Astrocyte (in vitro differentiated cells and primary cell): ENCODE measurements around the gene TFE3.

Experiments used
- EZH2 ChIP-seq: IDR thresholded peaks from 2 replicates; pipeline ENCODE4 v1.6.1; 2012; ENCODE audit warnings: mild to moderate bottlenecking, low read length, inconsistent platforms; ENCODE audit not compliant: insufficient read depth
- TF ChIP-seq, protein P1 (sequence below): IDR thresholded peaks from 2 replicates; pipeline ENCODE4 v1.5.1; 2011; ENCODE audit warnings: low read depth, mild to moderate bottlenecking, inconsistent platforms, low read length, moderate library complexity; ENCODE audit not compliant: insufficient read depth

DNA sequence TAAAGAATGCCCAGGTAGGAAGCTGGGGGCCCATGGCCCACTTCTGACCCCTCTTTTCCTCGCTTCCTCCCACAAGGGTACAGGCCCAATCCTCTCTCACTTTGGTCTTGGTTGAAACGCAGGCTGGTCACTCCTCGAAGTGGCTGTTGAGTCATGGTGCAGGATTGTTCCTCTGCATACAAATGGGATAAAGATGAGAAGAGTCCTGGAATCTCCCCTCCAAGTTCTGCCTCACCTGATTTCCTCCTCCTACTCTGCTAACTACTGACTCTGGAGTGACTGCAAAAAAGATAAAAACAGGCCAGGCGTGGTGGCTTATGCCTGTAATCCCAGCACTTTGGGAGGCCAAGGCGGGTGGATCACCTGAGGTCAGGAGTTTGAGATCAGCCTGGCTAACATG is 34.8 kb upstream of the TFE3 start:
- TF ChIP-seq, protein P1, sequence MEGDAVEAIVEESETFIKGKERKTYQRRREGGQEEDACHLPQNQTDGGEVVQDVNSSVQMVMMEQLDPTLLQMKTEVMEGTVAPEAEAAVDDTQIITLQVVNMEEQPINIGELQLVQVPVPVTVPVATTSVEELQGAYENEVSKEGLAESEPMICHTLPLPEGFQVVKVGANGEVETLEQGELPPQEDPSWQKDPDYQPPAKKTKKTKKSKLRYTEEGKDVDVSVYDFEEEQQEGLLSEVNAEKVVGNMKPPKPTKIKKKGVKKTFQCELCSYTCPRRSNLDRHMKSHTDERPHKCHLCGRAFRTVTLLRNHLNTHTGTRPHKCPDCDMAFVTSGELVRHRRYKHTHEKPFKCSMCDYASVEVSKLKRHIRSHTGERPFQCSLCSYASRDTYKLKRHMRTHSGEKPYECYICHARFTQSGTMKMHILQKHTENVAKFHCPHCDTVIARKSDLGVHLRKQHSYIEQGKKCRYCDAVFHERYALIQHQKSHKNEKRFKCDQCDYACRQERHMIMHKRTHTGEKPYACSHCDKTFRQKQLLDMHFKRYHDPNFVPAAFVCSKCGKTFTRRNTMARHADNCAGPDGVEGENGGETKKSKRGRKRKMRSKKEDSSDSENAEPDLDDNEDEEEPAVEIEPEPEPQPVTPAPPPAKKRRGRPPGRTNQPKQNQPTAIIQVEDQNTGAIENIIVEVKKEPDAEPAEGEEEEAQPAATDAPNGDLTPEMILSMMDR = no peak
- TF ChIP-seq EZH2 = no peak
